ENCODE results near the gene GPC5.

GPC5 gene

GRCh38 chr13:91698308-91698707 is 299.9 kb downstream of the GPC5 start:
- Histone ChIP-seq H3K36me3 (ENCODE audit: control insufficient read depth in 1 of 2, insufficient read depth in 2 of 2, low read length in 2 of 2) (no peaks in the 10 kb centered on the region), H3K27ac (ENCODE audit: low read length) (no peak overlapping the region), H3K4me1 (ENCODE audit: control insufficient read depth in 1 of 2, insufficient read depth in 2 of 2, low read length in 2 of 2) (no peaks in the 10 kb centered on the region), H3K27me3 (ENCODE audit: low read depth, low read length) (no peaks in the 10 kb centered on the region), H3K4me3 (ENCODE audit: low read depth in 1 of 2, low read length in 2 of 2) (no peak overlapping the region), H3K9me3 (ENCODE audit: control insufficient read depth in 1 of 2, low read length in 2 of 2) (no peaks in the 10 kb centered on the region)

- H3K27me3 ChIP-seq (ENCODE audit: low read depth, low read length) = no peaks in the 10 kb centered on the region
- no peaks in the 10 kb centered on the region for H3K4me1 ChIP-seq (ENCODE audit: control insufficient read depth in 1 of 2, insufficient read depth in 2 of 2, low read length in 2 of 2)
- H3K9me3 ChIP-seq (ENCODE audit: control insufficient read depth in 1 of 2, low read length in 2 of 2) = no peaks in the 10 kb centered on the region
- no peaks in the 10 kb centered on the region for H3K36me3 ChIP-seq (ENCODE audit: control insufficient read depth in 1 of 2, insufficient read depth in 2 of 2, low read length in 2 of 2)
- H3K4me3 ChIP-seq (ENCODE audit: low read depth in 1 of 2, low read length in 2 of 2) = no peak overlapping the region
- no peak overlapping the region for H3K27ac ChIP-seq (ENCODE audit: low read length)
Observed at GRCh38 chr13:91698767-91699166, 300.3 kb downstream of the GPC5 start.

- H3K27me3 ChIP-seq (ENCODE audit: low read depth, low read length) = no peaks in the 10 kb centered on the region
- no peaks in the 10 kb centered on the region for H3K4me1 ChIP-seq (ENCODE audit: control insufficient read depth in 1 of 2, insufficient read depth in 2 of 2, low read length in 2 of 2)
- H3K9me3 ChIP-seq (ENCODE audit: control insufficient read depth in 1 of 2, low read length in 2 of 2) = no peaks in the 10 kb centered on the region
- H3K27ac ChIP-seq (ENCODE audit: low read length) = no peak overlapping the region
- no peak overlapping the region for H3K4me3 ChIP-seq (ENCODE audit: low read depth in 1 of 2, low read length in 2 of 2)
- H3K36me3 ChIP-seq (ENCODE audit: control insufficient read depth in 1 of 2, insufficient read depth in 2 of 2, low read length in 2 of 2) = no peaks in the 10 kb centered on the region
Observed at GRCh38 chr13:91699863-91700262, 301.4 kb downstream of the GPC5 start.

GRCh38 chr13:91701975-91702374 is 303.6 kb downstream of the GPC5 start:
- Histone ChIP-seq H3K27ac (ENCODE audit: low read length) (no peak overlapping the region), H3K36me3 (ENCODE audit: control insufficient read depth in 1 of 2, insufficient read depth in 2 of 2, low read length in 2 of 2) (no peaks in the 10 kb centered on the region), H3K9me3 (ENCODE audit: control insufficient read depth in 1 of 2, low read length in 2 of 2) (no peaks in the 10 kb centered on the region), H3K4me1 (ENCODE audit: control insufficient read depth in 1 of 2, insufficient read depth in 2 of 2, low read length in 2 of 2) (no peaks in the 10 kb centered on the region), H3K27me3 (ENCODE audit: low read depth, low read length) (no peaks in the 10 kb centered on the region), H3K4me3 (ENCODE audit: low read depth in 1 of 2, low read length in 2 of 2) (no peak overlapping the region)

- H3K4me1 ChIP-seq (ENCODE audit: control insufficient read depth in 1 of 2, insufficient read depth in 2 of 2, low read length in 2 of 2) = no peaks in the 10 kb centered on the region
- no peak overlapping the region for H3K4me3 ChIP-seq (ENCODE audit: low read depth in 1 of 2, low read length in 2 of 2)
- no peaks in the 10 kb centered on the region for H3K36me3 ChIP-seq (ENCODE audit: control insufficient read depth in 1 of 2, insufficient read depth in 2 of 2, low read length in 2 of 2)
- no peak overlapping the region for H3K27ac ChIP-seq (ENCODE audit: low read length)
- H3K9me3 ChIP-seq (ENCODE audit: control insufficient read depth in 1 of 2, low read length in 2 of 2) = no peaks in the 10 kb centered on the region
- H3K27me3 ChIP-seq (ENCODE audit: low read depth, low read length) = no peaks in the 10 kb centered on the region
Observed at GRCh38 chr13:91702411-91702810, 304.0 kb downstream of the GPC5 start.

GRCh38 chr13:91704398-91704797 is 306.0 kb downstream of the GPC5 start:
- no peaks in the 10 kb centered on the region for H3K36me3 ChIP-seq (ENCODE audit: control insufficient read depth in 1 of 2, insufficient read depth in 2 of 2, low read length in 2 of 2)
- no peak overlapping the region for H3K27ac ChIP-seq (ENCODE audit: low read length)
- no peak overlapping the region for H3K4me3 ChIP-seq (ENCODE audit: low read depth in 1 of 2, low read length in 2 of 2)
- no peaks in the 10 kb centered on the region for H3K9me3 ChIP-seq (ENCODE audit: control insufficient read depth in 1 of 2, low read length in 2 of 2)
- no peaks in the 10 kb centered on the region for H3K27me3 ChIP-seq (ENCODE audit: low read depth, low read length)
- no peaks in the 10 kb centered on the region for H3K4me1 ChIP-seq (ENCODE audit: control insufficient read depth in 1 of 2, insufficient read depth in 2 of 2, low read length in 2 of 2)

- H3K27ac ChIP-seq (ENCODE audit: low read length) = no peak overlapping the region
- no peak overlapping the region for H3K4me3 ChIP-seq (ENCODE audit: low read depth in 1 of 2, low read length in 2 of 2)
- no peaks in the 10 kb centered on the region for H3K36me3 ChIP-seq (ENCODE audit: control insufficient read depth in 1 of 2, insufficient read depth in 2 of 2, low read length in 2 of 2)
- H3K27me3 ChIP-seq (ENCODE audit: low read depth, low read length) = no peaks in the 10 kb centered on the region
- no peaks in the 10 kb centered on the region for H3K4me1 ChIP-seq (ENCODE audit: control insufficient read depth in 1 of 2, insufficient read depth in 2 of 2, low read length in 2 of 2)
- H3K9me3 ChIP-seq (ENCODE audit: control insufficient read depth in 1 of 2, low read length in 2 of 2) = no peaks in the 10 kb centered on the region
Observed at GRCh38 chr13:91708558-91708957, 310.1 kb downstream of the GPC5 start.

- no peak overlapping the region for H3K27ac ChIP-seq (ENCODE audit: low read length)
- no peaks in the 10 kb centered on the region for H3K4me1 ChIP-seq (ENCODE audit: control insufficient read depth in 1 of 2, insufficient read depth in 2 of 2, low read length in 2 of 2)
- no peaks in the 10 kb centered on the region for H3K36me3 ChIP-seq (ENCODE audit: control insufficient read depth in 1 of 2, insufficient read depth in 2 of 2, low read length in 2 of 2)
- H3K9me3 ChIP-seq (ENCODE audit: control insufficient read depth in 1 of 2, low read length in 2 of 2) = no peaks in the 10 kb centered on the region
- H3K4me3 ChIP-seq (ENCODE audit: low read depth in 1 of 2, low read length in 2 of 2) = no peak overlapping the region
- no peaks in the 10 kb centered on the region for H3K27me3 ChIP-seq (ENCODE audit: low read depth, low read length)
Observed at GRCh38 chr13:91709180-91709579, 310.8 kb downstream of the GPC5 start.

GRCh38 chr13:91710733-91711132 is 312.3 kb downstream of the GPC5 start:
- H3K36me3 ChIP-seq (ENCODE audit: control insufficient read depth in 1 of 2, insufficient read depth in 2 of 2, low read length in 2 of 2) = no peaks in the 10 kb centered on the region
- no peaks in the 10 kb centered on the region for H3K4me1 ChIP-seq (ENCODE audit: control insufficient read depth in 1 of 2, insufficient read depth in 2 of 2, low read length in 2 of 2)
- H3K4me3 ChIP-seq (ENCODE audit: low read depth in 1 of 2, low read length in 2 of 2) = no peak overlapping the region
- no peaks in the 10 kb centered on the region for H3K9me3 ChIP-seq (ENCODE audit: control insufficient read depth in 1 of 2, low read length in 2 of 2)
- H3K27me3 ChIP-seq (ENCODE audit: low read depth, low read length) = no peaks in the 10 kb centered on the region
- no peak overlapping the region for H3K27ac ChIP-seq (ENCODE audit: low read length)

- no peaks in the 10 kb centered on the region for H3K36me3 ChIP-seq (ENCODE audit: control insufficient read depth in 1 of 2, insufficient read depth in 2 of 2, low read length in 2 of 2)
- H3K4me1 ChIP-seq (ENCODE audit: control insufficient read depth in 1 of 2, insufficient read depth in 2 of 2, low read length in 2 of 2) = no peaks in the 10 kb centered on the region
- no peak overlapping the region for H3K4me3 ChIP-seq (ENCODE audit: low read depth in 1 of 2, low read length in 2 of 2)
- H3K27me3 ChIP-seq (ENCODE audit: low read depth, low read length) = no peaks in the 10 kb centered on the region
- no peaks in the 10 kb centered on the region for H3K9me3 ChIP-seq (ENCODE audit: control insufficient read depth in 1 of 2, low read length in 2 of 2)
- H3K27ac ChIP-seq (ENCODE audit: low read length) = no peak overlapping the region
Observed at GRCh38 chr13:91714855-91715254, 316.4 kb downstream of the GPC5 start.

- Histone ChIP-seq H3K36me3 (ENCODE audit: control insufficient read depth in 1 of 2, insufficient read depth in 2 of 2, low read length in 2 of 2) (no peaks in the 10 kb centered on the region), H3K4me3 (ENCODE audit: low read depth in 1 of 2, low read length in 2 of 2) (no peak overlapping the region), H3K4me1 (ENCODE audit: control insufficient read depth in 1 of 2, insufficient read depth in 2 of 2, low read length in 2 of 2) (no peaks in the 10 kb centered on the region), H3K27ac (ENCODE audit: low read length) (no peak overlapping the region), H3K27me3 (ENCODE audit: low read depth, low read length) (no peaks in the 10 kb centered on the region), H3K9me3 (ENCODE audit: control insufficient read depth in 1 of 2, low read length in 2 of 2) (no peaks in the 10 kb centered on the region)
Observed at GRCh38 chr13:91716436-91717065, 318.1 kb downstream of the GPC5 start.

GRCh38 chr13:91719033-91719432 is 320.6 kb downstream of the GPC5 start:
- no peaks in the 10 kb centered on the region for H3K4me1 ChIP-seq (ENCODE audit: control insufficient read depth in 1 of 2, insufficient read depth in 2 of 2, low read length in 2 of 2)
- no peaks in the 10 kb centered on the region for H3K9me3 ChIP-seq (ENCODE audit: control insufficient read depth in 1 of 2, low read length in 2 of 2)
- H3K4me3 ChIP-seq (ENCODE audit: low read depth in 1 of 2, low read length in 2 of 2) = no peak overlapping the region
- no peaks in the 10 kb centered on the region for H3K27me3 ChIP-seq (ENCODE audit: low read depth, low read length)
- no peaks in the 10 kb centered on the region for H3K36me3 ChIP-seq (ENCODE audit: control insufficient read depth in 1 of 2, insufficient read depth in 2 of 2, low read length in 2 of 2)
- H3K27ac ChIP-seq (ENCODE audit: low read length) = no peak overlapping the region
